COLO829 (cell line): ENCODE results near the gene B4GALNT4.
A peak's percentile ranks its signal among the peaks of the same experiment; 100 is the strongest.
"Not testable (repeated sequence)": the region's sequence is repeated elsewhere in the genome, so short reads cannot be mapped to it uniquely, and the experiment has no call there.

Source experiments
- DNase-seq: peaks from one replicate; pipeline ENCODE4 v3.0.0; 2012; ENCODE audit warnings: low spot score

B4GALNT4 gene

DNA sequence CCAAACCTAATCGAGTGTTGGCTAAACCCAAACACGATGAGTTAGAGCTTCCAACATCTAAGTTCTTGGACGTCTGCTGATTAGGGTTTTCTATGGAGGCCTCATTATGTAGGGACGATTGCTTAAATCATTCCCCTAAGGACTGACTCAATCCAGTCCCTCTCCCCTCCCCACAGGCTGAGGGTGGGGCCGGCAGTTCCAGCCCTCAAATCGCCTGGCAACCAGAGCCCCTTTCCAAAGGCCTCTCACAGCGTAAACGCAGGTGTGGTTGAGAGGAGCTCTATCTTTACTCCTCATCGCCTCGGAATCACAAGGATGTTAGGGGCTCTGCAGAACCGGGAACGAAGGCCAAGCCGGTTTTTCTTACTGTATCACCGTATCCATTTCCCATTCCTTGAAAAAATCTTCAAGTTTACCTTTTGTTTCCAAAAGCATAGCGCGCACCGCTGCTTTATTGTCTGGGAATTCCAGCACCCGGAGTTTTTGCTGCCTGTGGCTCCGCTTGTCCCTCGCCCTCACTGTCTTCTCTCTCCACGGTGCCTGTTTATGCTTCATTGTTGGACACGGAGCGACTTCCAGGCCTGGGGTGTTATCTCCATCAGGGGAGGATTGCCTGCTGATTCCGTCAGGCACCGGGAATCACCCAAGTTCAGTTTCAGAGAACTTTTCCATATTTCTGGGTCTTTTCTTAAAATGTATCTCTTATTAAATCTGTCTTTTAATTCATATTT is 34.9 kb upstream of the B4GALNT4 start:
- no peak for DNase-seq

DNA sequence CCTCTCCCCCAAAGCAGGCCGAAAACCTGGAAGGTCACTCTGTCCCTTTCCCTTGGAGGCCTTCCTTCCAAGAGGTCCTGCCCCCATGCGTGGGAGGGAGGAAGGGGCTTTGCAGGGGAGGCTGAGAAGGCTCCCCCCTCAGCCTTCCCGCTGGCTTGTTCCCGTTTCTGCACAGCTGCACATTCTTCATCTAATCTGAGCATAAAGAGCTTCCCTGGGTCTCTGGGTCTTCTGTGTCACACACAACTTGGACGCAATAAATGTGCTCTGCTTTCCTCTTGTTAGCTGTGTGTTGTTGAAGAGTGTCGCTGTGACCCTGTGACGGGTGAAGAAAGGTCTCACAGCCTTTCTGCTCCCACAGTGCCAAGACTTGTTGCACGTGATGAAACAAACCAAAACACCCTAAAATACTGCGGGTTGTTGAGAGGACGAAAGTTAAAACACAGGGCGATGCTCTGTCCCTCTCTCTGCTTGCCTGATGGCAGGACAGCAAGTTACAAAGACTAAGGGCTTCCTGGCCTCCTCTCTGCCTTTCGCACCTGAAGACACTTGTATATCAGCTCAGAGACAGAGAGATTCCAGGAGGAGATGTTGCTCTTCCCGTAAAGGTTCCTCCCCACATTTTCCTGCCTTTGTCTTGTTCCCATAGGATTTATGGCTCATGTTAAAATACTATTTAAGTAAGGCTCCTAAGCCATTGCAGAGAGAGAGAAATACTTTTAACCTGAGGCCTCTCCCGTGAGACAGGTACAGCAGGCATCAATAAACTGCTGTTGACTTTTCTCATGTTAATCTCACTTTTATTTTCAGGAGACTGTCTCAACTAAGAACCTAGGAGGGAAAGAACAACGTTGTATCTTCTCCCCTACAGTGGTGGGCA is 33.3 kb upstream of the B4GALNT4 start:
- no peak for DNase-seq

DNA sequence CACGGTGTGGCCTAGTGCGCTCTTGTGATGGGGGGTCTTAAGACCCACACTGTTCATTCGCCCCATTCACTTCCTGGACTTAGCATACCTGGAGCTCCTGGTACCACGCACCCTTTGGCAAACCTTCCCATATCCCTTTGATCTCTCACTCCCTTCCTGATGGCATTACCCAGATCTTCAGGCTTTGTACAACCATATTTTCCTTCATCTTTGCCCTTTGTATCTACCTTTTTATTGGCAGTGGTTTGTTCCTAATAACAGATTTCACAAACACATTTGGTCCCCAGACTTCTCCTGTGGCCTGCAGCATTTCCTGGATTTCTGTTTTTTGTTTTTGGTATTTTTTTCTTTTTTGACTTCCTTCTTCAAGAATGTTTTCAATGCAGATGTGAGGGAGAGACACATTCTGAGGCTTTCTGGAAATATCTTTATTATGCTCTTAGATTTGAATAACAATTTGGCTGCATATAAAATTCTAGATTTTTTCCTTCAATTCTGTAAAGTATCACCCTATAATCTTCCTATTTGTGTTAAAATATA is 32.6 kb upstream of the B4GALNT4 start:
- DNase-seq, result no peak

DNA sequence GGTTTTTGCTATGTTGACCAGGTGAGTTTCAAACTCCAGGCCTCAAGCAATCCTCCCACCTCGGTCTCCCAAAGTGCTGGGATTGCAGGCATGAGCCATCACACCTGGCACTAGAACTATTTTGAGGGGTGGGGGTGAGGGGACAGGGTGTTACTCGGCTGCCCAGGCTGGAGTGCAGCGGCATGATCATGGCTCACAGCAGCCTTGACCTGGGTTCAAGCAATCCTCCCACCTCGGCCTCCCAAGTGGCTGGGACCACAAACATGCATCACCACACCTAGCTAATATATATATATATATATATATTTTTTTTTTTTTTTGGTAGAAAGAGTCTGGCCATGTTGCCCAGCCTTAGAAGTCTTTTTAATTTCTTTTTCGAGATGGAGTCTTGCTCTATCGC is 31.6 kb upstream of the B4GALNT4 start:
- no peak for DNase-seq

DNA sequence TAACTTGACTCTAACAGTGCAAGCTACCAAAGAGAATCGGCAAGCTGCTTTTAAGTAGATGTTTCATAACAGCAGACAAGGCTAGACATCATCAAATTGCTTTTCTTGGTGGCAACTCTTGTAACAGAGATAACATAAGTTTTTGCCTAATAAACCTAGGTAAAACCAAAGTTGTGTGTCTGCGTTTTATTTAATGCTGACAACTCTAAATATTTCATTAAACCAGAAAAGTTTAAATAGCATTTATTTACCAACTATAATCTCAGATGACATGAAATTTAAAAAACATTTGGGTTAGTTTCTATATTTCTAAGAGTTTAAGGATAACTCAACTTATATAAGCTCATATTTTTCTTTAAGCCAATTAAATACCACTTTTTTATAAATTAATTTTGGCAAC is 29.3 kb upstream of the B4GALNT4 start:
- DNase-seq, result no peak

DNA sequence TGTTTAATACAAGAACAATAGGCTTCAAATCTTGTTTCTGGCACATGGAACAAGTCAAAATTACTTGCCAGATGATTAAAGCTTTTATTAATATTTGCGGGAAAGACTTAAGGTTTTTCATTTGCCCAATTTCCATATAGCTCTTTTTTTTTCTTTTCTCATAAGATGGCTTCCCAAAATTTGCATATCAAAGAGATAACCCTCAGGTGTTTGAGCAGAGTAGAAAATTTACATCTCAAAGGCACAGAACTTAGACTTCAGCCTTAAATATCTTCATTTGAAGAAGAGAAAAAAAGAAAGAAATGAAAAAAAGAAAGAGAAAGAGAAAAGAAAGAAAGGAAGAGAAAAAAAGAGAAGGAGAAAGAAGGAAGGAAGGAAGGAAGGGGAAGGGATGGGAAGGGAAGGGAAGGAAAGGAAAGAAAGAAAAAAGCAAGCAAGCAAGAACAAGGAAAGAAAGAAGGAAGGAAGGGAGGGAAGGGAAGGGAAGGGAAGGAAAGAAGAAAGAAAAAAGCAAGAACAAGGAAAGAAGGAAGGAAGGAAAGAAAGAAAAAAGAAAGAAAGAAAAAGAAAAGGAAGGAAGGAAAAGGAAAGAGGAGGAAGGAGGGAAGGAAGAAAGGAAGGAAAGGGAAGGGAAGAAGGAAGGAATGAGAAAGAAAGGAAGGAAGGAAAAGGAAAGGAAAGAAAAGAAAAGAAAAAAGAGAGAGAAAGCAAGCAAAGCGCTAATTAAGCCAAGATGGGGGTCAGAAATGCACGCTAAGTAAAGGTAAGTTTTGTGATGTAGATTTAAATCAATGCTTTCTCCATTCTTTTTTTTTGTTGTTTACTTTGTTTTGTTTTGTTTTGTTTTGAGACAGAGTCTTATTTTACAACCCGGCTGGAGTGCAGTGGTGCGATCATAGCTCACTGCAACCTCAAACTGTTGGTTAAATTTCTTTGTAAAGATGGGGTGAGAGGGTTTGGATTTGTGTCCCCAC is 28.5 kb upstream of the B4GALNT4 start:
- no peak for DNase-seq

DNA sequence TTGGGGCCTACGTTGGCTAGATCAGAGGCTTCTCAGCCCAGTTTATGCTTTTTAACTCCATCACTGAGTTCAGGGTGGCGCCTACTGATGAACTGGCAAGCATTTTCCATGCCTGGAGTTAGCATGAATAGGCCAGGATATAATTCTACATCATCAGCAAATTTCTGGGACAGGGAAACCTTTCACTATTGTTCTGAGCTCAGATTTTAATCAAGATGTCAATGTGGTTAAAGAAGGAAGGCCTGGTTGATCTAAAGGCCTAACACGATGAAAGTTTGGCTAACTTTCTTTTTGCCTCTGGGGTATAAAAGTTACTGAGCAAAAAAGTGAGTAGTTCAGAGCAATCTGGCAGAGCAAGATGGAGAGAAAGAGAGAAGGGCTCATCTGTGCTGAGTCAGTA is 27.0 kb upstream of the B4GALNT4 start:
- peak; percentile 94 for DNase-seq

DNA sequence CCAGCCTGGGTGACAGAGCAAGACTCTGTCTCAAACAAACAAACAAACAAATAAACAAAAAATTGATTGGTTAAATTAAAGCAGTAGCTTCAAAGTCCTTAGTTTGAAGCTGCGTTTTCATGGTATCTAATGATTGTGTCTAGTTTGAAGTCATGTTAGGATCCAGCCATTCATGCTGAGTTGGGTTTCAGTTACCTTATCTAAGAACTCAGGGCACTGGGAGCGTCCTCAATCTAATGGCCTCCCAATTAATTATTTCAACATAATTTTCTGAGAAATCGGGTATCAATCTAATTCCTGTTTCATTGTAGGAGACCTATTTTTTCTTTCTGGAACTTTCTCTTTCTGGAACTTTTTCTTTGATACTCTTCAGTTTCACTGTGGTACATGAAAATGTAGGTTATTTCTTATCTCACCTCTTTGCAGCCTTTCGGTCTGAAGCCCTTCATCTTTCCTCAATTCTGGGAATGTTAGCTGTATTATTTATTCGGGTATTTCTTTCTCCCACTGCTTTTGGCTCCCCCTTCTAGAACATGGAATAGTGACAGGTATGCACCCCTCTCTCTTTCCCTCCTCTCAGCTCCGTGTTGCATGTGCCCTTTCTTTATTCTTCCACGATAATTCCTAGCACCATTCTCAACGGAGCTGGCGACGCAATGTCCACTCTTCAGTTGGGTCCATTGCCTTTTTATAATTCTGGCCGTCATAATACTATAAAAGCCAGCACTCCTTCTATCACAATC is 24.3 kb upstream of the B4GALNT4 start:
- DNase-seq, result no peak

DNA sequence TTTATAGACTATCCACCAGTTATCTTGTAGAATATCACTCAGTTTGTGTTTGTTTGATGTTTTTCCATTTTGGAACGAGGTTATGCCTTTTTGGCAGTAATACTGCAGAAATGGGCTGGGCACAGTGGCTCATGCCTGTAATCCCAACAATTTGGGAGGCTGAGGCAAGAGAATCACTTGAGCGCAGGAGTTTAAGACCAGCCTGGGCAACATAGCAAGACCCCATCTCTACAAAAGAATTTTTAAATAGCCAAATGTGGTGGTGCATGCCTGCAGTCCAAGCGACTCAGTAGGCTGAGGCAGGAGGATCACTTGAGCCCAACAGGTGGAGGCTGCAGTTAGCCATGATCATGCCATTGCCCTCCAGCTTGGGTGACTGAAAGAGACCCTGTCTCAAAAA is 22.8 kb upstream of the B4GALNT4 start:
- DNase-seq, result no peak

DNA sequence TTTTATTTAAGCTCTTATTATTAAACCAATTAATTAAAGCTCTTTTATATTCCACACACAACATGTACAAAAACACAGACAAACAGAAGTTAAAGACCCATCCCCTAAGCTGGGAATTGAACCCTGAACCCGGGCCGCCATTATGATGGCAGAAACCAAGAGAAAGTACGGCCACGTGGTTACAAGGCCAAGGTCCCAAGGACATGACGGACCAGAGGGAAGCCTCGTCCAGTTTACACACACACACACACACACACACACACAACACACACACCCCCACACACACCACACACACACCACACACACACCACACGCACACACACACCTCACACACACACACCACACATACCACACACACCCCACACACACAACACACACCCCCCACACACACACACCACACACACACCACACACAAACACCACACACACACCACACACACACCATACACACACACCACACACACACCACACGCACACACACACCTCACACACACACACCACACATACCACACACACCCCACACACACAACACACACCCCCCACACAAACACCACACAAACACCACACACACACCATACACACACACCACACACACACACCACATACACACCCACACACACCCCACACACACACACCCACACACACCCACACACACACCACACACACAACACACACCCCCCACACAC is 19.9 kb upstream of the B4GALNT4 start:
- DNase-seq, result not testable (repeated sequence)

DNA sequence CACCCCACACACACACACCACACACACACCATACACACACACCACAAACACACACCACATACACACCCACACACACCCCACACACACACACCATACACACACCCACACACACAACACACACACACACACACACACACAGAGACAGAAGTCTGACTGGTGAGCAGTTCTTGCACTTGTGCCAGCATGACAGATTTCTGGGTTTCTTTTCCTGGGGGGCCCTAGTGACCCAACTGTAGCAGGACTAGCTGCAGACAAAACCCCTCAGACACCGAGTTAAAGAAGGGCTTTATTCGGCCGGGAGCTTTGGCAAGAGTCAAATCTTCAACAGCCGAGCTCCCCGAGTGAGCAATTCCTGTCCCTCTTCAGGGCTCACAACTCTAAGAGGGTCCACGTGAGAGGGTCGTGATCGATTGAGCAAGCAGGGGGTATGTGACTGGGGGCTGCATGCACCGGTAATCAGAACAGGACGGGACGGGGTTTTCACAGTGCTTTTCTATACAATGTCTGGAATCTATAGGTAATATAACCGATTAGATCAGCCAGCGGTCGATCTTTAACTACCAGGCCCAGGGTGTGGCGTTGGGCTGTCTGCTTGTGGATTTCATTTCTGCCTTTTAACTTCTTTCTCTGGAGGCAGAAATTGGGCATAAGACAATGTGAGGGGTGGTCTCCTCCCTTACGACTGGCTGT is 19.1 kb upstream of the B4GALNT4 start:
- DNase-seq, result not testable (repeated sequence)

DNA sequence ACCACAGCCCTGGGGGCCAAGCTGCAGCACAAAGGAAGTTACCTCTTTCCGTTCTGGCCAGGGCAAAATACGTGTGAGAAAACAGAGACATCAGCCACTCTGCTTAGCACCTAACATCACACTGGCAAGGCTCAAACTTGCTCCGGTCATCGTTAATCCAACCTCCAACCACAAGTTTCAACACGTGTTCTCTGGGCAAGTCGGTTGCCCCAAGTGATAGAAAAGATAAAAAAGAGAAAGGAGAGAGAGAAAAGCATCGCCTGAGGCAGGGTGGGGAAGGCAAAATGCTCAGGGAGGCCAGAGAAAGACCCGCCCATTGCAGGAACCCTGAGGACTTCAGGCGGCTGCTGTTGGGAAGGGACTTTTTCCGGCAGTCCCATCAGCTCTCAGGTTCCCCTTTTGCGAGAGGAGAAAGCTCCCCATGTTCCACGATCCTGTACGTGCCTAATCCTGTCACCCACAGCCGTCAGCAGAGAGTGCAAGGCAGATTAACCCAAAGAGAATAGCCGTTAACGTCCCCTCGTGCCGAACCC is 18.5 kb upstream of the B4GALNT4 start:
- DNase-seq, result no peak

DNA sequence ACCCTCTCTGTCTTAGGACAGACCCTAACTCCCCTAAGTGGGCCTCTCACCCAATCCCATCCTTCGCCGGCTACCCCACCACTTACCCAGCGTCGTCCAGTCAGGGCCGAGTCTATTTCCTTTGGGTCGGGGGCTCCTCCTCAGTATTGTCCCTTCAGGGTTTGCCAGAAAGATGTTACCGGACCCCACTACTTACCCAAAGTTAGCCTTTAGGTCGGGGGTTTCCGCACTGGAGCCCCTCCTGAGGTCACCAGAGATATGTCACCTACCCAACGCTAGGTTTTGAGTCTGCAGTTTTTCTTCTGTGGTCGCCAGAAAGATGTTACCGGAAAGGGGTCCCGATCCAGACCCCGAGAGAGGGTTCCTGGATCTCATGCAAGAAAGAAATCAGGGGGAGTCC is 17.9 kb upstream of the B4GALNT4 start:
- no peak for DNase-seq

DNA sequence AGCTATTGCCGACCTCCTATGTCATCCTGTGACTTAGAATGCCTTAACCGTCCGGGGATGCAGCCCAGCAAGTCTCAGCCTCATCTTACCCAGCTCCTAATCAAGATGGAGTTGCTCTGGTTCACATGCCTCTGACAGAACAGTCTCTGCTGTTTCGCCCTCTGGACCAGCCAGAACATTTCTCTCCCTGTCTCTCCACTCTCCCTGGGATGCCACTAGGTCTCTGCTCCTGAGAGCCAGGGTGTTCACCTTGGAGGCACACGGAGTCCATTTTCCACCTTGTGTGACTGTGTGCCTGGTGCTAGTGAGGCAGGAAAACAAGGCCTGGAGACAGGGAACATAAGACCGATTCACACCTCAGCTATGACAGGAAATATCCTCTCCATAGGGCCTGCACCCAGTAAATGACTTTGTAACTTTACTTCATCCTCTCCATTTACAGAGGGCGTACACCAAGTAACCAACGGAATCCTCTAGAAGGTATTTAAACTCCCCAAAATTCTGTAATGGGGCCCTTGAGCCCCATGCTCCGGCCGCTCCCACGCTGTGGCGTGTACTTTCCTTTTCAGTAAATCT is 16.8 kb upstream of the B4GALNT4 start:
- no peak for DNase-seq

DNA sequence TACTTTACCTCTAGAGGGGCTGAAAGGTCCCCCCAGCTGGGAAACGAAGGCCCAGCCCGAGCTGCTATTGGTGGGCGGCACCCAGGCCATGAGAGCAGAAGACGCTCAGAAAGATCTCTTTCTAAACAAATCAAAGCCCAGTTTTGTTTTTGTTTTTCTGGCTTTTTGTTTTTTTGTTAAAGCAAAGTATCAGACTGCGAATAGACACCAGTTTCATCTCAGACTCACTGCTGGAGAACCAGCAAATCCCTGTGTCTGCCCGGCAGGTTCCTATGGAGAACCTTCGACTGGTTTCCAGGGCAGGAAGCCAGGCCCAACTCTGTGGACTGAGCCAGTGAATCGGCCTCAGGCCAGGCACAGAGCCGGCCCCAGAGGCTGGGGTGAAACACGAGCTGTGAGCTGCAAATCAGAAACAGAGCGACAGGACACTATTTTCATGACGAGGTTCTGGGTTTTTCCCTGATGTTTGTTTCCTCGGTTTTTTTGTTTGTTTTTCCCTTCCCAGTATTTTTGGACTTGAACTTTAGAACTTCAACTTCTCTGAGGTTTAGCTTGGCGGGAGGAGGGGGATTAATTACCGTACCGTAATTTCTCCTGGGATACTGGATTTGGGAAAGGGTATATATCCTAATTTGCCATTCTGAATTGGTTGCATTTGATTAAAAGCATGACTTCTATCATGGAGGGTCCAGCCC is 16.0 kb upstream of the B4GALNT4 start:
- DNase-seq, result no peak

DNA sequence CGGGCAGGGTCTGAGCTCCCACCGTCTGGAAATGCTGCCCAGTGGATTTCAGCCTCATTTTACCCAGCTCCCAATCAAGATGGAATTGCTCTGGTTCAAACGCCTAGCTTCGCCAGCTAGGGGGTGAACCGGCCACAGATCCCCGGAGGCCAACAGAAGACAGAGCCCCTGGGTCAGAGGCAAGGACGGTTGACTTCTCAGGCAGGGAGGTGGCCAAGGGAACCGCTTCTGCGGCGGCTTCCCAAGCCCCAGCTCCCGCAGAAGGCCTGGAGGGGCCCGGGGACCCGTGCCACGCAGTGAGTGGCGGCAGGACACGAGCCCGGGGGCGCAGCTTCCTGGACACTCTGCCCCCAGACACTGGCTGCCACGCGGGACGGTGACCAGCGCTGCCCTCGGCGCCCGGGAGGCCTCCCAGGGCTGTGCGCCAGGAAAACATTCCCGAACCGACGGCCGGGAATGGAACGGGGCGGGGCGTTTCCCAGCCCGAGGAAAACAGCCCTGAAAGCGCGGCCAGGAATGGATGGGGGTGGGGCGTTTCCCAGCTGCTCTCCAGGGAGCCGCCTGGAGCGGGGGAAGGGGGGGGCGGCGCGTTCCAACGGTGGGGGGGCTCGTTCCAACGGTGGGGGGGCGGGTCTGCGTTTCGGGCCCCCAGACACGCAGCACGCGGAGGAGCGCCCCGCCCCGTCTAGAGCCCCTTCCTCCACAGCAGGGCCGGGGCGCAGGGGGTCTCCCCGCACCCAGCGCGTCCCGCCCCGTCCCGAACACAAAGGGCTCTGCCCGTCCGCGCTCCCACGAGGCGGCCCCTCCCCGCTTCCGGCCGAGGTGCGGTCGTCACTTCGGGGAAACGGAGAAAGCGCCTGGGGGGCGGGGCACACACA is 13.5 kb upstream of the B4GALNT4 start:
- DNase-seq, result peak; percentile 66

DNA sequence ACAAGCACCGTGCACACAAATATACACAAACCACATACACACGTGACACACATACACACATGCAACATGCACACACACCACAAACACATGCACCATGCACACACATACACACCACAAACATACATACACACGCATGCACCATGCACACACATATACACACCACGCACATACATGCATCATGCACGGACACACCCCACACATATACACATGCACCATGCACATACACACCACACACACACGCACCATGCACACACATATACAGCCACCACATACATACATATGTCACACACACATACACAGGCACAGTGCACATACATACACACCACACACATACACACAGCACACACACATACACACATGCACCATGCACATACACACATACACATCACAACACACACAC is 12.7 kb upstream of the B4GALNT4 start:
- no peak for DNase-seq

DNA sequence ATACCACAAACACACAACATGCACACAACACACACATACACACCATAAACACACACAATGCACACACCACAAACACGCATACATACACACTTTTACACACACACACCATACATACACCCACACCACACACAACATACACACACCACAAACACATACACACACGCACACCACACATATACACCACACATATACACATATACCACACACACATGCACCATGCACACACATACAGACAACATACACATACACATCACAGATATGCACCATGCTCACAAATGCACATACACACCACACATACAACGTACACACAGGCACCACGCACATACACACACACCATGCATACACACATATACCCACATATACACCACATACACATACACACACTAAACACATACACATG is 11.7 kb upstream of the B4GALNT4 start:
- DNase-seq, result no peak
